Thymus (tissue), 11 donors: ENCODE measurements around the gene TBC1D14. TPM values are rescaled to one million over a fixed set of nuclear protein-coding genes. Genes with fewer than 3 reads are reported as not detected.

Source experiments
- DNase-seq, 9 donors: peaks; one replicate each; pipeline ENCODE4 v3.0.0-alpha.2; 2013; ENCODE audit warnings: low spot score in 9 of 9, low read depth in 6 of 9, missing footprints in 1 of 9
- H3K27ac ChIP-seq, 2 donors: one replicate each; pipeline ENCODE4 v1.5.1; 2013; ENCODE audit warnings: control low read depth in 1 of 2, low read depth in 1 of 2, low read length in 1 of 2, mild to moderate bottlenecking in 1 of 2, moderate library complexity in 1 of 2
- H3K27me3 ChIP-seq, 2 donors: one replicate each; pipeline ENCODE4 v1.5.1; 2013; ENCODE audit warnings: low read length in 1 of 2; ENCODE audit not compliant: control insufficient read depth in 2 of 2, insufficient read depth in 1 of 2
- H3K36me3 ChIP-seq, 2 donors: one replicate each; pipeline ENCODE4 v1.5.1; 2013; ENCODE audit warnings: low read length in 1 of 2, mild to moderate bottlenecking in 1 of 2, moderate library complexity in 1 of 2; ENCODE audit not compliant: control insufficient read depth in 2 of 2, insufficient read depth in 2 of 2
- H3K4me1 ChIP-seq, 2 donors: one replicate each; pipeline ENCODE4 v1.5.1; 2013; ENCODE audit warnings: low read length in 2 of 2; ENCODE audit not compliant: control insufficient read depth in 2 of 2, insufficient read depth in 2 of 2
- H3K4me3 ChIP-seq, 2 donors: one replicate each; pipeline ENCODE4 v1.5.1; 2013; ENCODE audit warnings: low read length in 2 of 2, control low read depth in 1 of 2, mild to moderate bottlenecking in 1 of 2
- H3K9me3 ChIP-seq, 2 donors: one replicate each; pipeline ENCODE4 v1.5.1; 2013; ENCODE audit warnings: low read length in 1 of 2, mild to moderate bottlenecking in 1 of 2; ENCODE audit not compliant: control insufficient read depth in 2 of 2, insufficient read depth in 1 of 2
- WGBS: extraction: QIAGEN DNeasy Blood & Tissue Kit; methylation state at CpG from one replicate; pipeline ENCODE4 v1.1.7; 2013; 5-methylcytosine and 5-hydroxymethylcytosine counted together
- polyA plus RNA-seq: library from polyadenylated mRNA; stranded (reverse); fragments of 200-250 nt; gene quantifications from one replicate; pipeline ENCODE4 v1.2.3, GENCODE V29; 2013
- total RNA-seq: library from RNA; stranded (reverse); fragments of 120-200 nt; gene quantifications from one replicate; pipeline ENCODE4 v1.2.4, GENCODE V29; 2013
- donor health status: healthy.

The TBC1D14 gene
- total and polyA plus RNA-seq, 2 donors, result 28.4 to 59.6 TPM

DNA sequence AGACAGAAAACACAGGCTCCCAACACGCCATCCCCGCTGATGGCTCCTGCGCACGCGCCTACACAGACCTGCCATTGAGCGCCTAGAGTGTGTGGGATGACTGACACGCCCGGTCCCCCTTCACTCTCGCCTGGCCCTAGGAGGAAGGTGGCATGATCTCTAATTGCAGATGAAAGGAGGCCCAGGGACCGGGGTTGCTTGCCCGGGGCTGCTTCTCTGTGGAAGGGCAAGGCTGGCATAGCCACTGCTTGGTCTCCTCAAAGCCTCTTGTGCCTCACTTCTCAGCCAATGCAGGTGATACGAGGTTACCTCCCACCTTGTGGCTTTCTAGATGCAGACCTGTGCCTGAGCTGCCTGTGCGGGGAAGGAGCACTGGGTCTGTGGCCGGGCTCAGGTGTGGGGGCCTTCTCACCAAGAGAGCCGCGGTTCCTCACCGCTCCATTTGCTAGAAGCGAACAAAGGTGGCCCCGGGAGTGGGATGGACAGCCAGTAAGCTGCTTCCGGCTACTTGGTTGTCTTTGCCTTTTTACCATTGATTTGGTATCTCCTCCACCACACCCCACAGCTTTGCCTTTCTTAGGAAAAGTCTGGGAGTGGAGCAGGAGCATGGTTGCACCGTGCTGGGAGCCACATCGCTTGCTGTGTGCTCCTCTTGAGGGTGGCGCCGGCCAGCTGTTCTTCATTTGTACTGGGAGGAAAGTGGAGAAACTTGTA lies 47.0 kb downstream of the TBC1D14 start:
- Histone ChIP-seq H3K4me1 (peaks cover 13 to 33% of the 10 kb centered on the region in 2 donors), H3K9me3 (no peaks in the 10 kb centered on the region), H3K27me3 (no peaks in the 10 kb centered on the region), H3K4me3 (no peak overlapping the region), H3K27ac (no peak overlapping the region), H3K36me3 (peaks cover 3% of the 10 kb centered on the region in 2 donors)
- WGBS, result 94% methylated on average over 24 of the region's 24 CpGs
- DNase-seq, result no peak

GRCh38 chr4:6957148-6957520 lies 47.5 kb downstream of the TBC1D14 start:
- no peak overlapping the region for H3K27ac ChIP-seq
- 92% methylated on average over 6 of the region's 6 CpGs for WGBS
- H3K4me1 ChIP-seq, result peaks cover 7 to 28% of the 10 kb centered on the region in 2 donors
- no peaks in the 10 kb centered on the region for H3K9me3 ChIP-seq
- peaks cover 3% of the 10 kb centered on the region in 2 donors for H3K36me3 ChIP-seq
- H3K27me3 ChIP-seq, result no peaks in the 10 kb centered on the region
- DNase-seq, result no peak
- H3K4me3 ChIP-seq, result no peak overlapping the region

- Histone ChIP-seq H3K27me3 (no peaks in the 10 kb centered on the region), H3K4me3 (no peak overlapping the region), H3K36me3 (peaks cover 3% of the 10 kb centered on the region in 2 donors), H3K4me1 (peaks cover 6 to 26% of the 10 kb centered on the region in 2 donors), H3K27ac (no peak overlapping the region), H3K9me3 (no peaks in the 10 kb centered on the region)
- DNase-seq, result no peak
- WGBS, result 98% methylated on average over 5 of the region's 5 CpGs
These were observed 48.4 kb downstream of the TBC1D14 start for GRCh38 chr4:6957994-6958393.

DNA sequence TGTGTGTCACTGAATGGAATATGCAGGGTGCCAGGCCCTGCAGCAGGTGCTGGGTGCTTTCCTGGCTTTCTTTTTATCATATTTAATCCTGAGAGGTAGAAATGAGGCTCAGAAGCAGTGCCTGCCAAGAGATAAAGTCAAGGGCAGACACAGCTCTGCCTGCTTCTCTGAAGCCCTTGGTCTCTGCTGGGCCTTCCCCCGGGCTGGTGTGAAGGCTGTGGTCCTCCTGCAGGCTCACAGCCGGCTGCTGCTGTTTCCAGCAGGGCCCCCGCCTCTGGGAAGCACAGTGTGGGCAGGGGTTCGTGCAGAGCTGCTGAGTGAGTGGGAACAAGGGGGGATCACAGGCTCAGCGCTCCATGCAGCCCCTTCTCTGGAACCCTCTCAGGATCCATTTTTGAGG lies 49.6 kb downstream of the TBC1D14 start:
- no peak for DNase-seq
- peak overlapping the region in 1 of 2 donors; percentile 21 for H3K27ac ChIP-seq
- H3K36me3 ChIP-seq, result peaks cover 3% of the 10 kb centered on the region in 2 donors
- peaks cover 6 to 32% of the 10 kb centered on the region in 2 donors for H3K4me1 ChIP-seq
- WGBS, result 98% methylated on average over 5 of the region's 5 CpGs
- H3K9me3 ChIP-seq, result no peaks in the 10 kb centered on the region
- H3K4me3 ChIP-seq, result no peak overlapping the region
- no peaks in the 10 kb centered on the region for H3K27me3 ChIP-seq

GRCh38 chr4:6960154-6960553 lies 50.5 kb downstream of the TBC1D14 start:
- H3K36me3 ChIP-seq, result peaks cover 3% of the 10 kb centered on the region in 2 donors
- H3K4me3 ChIP-seq, result no peak overlapping the region
- H3K9me3 ChIP-seq, result no peaks in the 10 kb centered on the region
- DNase-seq, result no peak
- no peak overlapping the region for H3K27ac ChIP-seq
- H3K27me3 ChIP-seq, result no peaks in the 10 kb centered on the region
- peaks cover 6 to 29% of the 10 kb centered on the region in 2 donors for H3K4me1 ChIP-seq
- 85% methylated on average over 4 of the region's 4 CpGs for WGBS

DNA sequence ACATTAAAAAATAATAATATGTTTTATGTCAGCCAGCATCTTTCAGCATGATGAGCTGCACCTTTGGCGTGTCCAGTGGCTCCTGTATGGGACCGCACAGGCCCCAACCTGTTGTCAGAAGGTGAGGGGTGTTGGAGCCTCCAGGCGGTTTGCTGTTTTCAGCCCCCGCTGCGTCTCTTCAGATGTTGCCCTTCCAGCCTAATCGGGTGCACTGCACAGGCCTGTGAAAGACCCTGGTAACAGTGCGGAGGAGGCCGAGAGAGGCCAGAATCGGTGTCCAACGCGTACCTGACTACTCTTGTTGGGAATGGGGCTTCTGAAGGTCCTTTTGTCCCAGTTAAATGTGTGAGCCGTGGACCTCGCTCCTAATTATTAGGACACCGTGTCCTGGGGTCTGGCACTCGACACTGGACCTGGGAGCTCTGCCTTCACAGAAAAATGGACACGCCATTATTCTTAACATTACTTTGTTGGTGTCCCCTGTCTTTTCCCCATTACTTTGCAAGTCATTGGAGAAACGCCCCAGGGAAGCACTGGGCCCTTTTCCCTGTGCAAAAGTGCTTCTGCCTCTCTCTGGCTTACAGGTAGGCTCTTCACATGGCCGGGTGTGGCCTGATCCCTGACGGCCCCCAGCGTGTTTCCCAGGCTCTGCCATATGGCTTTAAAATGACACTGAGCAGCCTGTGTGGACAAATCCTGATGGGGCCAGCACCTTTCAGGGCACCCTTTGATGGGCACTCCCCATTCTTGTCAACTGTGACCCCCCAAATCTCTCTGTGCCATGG lies 51.2 kb downstream of the TBC1D14 start:
- peak overlapping the region in 1 of 2 donors; percentile 41 for H3K27ac ChIP-seq
- H3K4me3 ChIP-seq, result no peak overlapping the region
- no peak for DNase-seq
- H3K9me3 ChIP-seq, result no peaks in the 10 kb centered on the region
- H3K36me3 ChIP-seq, result peaks cover 3% of the 10 kb centered on the region in 2 donors
- no peaks in the 10 kb centered on the region for H3K27me3 ChIP-seq
- 97% methylated on average over 20 of the region's 20 CpGs for WGBS
- peaks cover 9 to 26% of the 10 kb centered on the region in 2 donors for H3K4me1 ChIP-seq

DNA sequence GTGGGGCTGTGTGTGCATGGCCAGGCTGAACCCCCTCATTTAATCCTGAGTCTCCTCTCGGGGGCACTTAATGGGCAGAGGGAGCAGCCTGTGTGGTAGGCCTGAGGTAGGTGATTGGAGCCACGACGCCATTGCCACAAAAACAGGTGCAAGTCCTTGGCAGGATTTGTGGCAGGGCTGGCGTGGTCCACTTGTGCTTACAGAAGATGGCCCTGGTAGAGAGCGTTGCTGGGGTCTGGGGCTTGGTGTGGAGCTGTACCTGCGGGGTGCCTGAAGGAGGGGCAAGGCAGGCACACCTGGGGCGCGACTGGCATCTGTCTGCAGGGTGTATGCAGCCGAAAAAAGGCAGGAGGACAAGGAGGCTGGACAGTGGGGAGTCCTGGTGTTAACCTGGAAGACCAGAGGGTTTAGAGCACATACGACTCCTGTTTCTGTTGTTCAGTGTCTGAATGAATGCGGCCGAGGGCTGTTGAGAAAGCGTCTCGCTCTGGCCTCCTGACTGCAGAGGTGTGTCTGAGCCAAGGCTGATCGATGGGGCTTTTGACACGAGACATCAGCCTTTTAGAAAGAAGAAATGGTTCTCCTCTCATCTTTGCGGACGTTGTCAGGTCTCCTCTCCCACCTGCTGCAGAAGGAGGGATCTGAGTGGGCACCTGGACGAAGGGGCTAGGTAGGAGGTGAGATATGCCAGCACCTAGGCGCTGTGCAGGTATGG lies 52.0 kb downstream of the TBC1D14 start:
- no peaks in the 10 kb centered on the region for H3K27me3 ChIP-seq
- 98% methylated on average over 20 of the region's 20 CpGs for WGBS
- DNase-seq, result no peak
- H3K36me3 ChIP-seq, result peaks cover 0 to 3% of the 10 kb centered on the region in 2 donors
- H3K9me3 ChIP-seq, result no peaks in the 10 kb centered on the region
- no peak overlapping the region for H3K27ac ChIP-seq
- H3K4me1 ChIP-seq, result peaks cover 4 to 26% of the 10 kb centered on the region in 2 donors
- H3K4me3 ChIP-seq, result no peak overlapping the region

DNA sequence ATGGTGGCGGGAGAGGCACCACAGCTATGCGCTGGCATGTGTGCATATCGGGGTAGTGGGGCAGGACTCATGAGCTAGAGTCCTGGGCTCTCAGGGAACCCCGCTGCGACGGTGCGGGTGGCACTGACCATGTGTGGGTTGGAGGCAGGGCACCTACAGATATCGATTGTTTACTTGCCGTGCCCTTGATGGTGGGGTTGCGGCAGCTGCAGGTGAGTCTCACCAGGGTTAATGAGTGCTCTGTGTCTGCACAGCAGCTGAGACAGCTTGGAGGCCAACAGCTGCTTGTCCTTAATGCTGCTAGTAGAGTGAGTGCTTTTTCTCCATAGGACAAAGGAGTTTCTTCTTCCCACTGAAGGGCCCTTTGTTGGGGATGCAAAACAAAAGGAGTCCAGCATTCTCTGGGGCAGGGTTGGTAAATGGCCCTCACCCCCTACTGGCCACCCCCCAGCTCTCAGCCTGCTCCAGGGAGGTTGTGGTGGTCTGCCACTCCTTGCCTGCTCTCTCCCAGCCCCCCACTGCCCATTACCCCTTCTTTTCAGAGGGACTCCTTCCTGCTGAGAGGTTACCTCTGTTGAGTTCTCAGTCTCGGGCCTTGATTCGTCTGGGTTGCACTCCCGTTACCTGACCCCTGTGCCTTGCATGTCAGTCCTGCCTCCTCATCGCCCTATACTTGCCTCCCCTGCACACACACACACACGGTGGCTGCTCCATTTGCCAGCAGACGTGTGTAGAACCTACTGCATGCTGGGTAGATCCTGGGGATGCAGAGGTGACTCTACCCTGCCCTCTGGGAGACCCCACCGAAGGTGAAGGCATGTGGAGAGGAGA lies 52.8 kb downstream of the TBC1D14 start:
- 92% methylated on average over 17 of the region's 17 CpGs for WGBS
- Histone ChIP-seq H3K4me1 (peaks cover 3 to 20% of the 10 kb centered on the region in 2 donors), H3K27me3 (no peaks in the 10 kb centered on the region), H3K4me3 (no peak overlapping the region), H3K36me3 (peaks cover 0 to 3% of the 10 kb centered on the region in 2 donors), H3K9me3 (no peaks in the 10 kb centered on the region), H3K27ac (no peak overlapping the region)
- DNase-seq, result no peak
